GM12878 (cell line): Measurements from ENCODE around the gene SUSD6. TPM values are rescaled to one million over a fixed set of nuclear protein-coding genes. Genes with fewer than 3 reads are reported as not detected.

ENCODE experiments used
- ATAC-seq: fragments of 200-7000 bp; cut with Tn5 transposase; 3 replicates; pipeline ENCODE4 v1.9.1; 2020; ENCODE audit warnings: mild to moderate bottlenecking, moderate library complexity
- BruUV-seq: library from RNA; stranded (reverse); fragments of 400-500 nt; replicated peaks from 2 replicates; lab custom pipeline; 2021; lab: Mats Ljungman, UMichigan
- CTCF ChIA-PET: fragments of 300-600 bp; sonication (Branson Sonifier 250); formaldehyde crosslinking; extraction: SDS; loops from one replicate; lab custom pipeline; 2021; ENCODE audit warnings: inconsistent platforms; lab: Yijun Ruan, JAX
- POLR2A ChIA-PET: fragments of 350-600 bp; formaldehyde crosslinking; extraction: SDS; loops from one replicate; lab custom pipeline; 2021; ENCODE audit warnings: inconsistent platforms; lab: Charles Lee
- RAD21 ChIA-PET: fragments of 300-600 bp; sonication (Branson Sonifier 250); formaldehyde crosslinking; loops from one replicate; lab custom pipeline; 2023; ENCODE audit warnings: antibody characterized with exemption; ENCODE audit not compliant: unreplicated experiment; lab: Charles Lee
- SMC1A ChIA-PET: fragments of 300-600 bp; sonication (Branson Sonifier 250); formaldehyde crosslinking; loops from one replicate; lab custom pipeline; 2023; ENCODE audit not compliant: unreplicated experiment, uncharacterized antibody; lab: Charles Lee
- DNase-seq: peaks from one replicate; pipeline ENCODE4 v3.0.0-alpha.2; 2011; ENCODE audit warnings: low read depth, low spot score
- FAIRE-seq: peaks from 3 replicates; lab custom pipeline; 2011; peaks lifted over from hg19 to GRCh38; lab: Jason Lieb, UNC
- H2AFZ ChIP-seq: 2 replicates; pipeline ENCODE4 v1.6.0; 2011; ENCODE audit warnings: low read depth, low read length, control low read depth; ENCODE audit not compliant: control insufficient read depth
- H3K27ac ChIP-seq: 2 replicates; pipeline ENCODE4 v1.5.1; 2011; ENCODE audit warnings: control low read depth; ENCODE audit not compliant: control insufficient read depth, insufficient read depth
- H3K27me3 ChIP-seq, 2 experiments: replicated peaks in 1 of 2; 2 replicates each; pipeline versions ENCODE4 v1.6.0 to v1.6.1; 2011; ENCODE audit warnings: low read length in 1 of 2; ENCODE audit not compliant: control insufficient read depth in 2 of 2, insufficient read depth in 2 of 2
- H3K36me3 ChIP-seq, 2 experiments: 2 replicates each; pipeline ENCODE4 v1.5.1; 2011; ENCODE audit warnings: low read length in 1 of 2; ENCODE audit not compliant: control insufficient read depth in 2 of 2, insufficient read depth in 2 of 2
- H3K4me1 ChIP-seq: 2 replicates; pipeline ENCODE4 v1.6.1; 2011; ENCODE audit warnings: mild to moderate bottlenecking, low read length, moderate library complexity, mixed read lengths; ENCODE audit not compliant: control insufficient read depth, insufficient read depth
- H3K4me2 ChIP-seq: 2 replicates; pipeline ENCODE4 v1.6.0; 2011; ENCODE audit warnings: control low read depth; ENCODE audit not compliant: control insufficient read depth, insufficient read depth
- H3K4me3 ChIP-seq: fragments of 200-600 bp; sonication (generic); 2 replicates; pipeline ENCODE4 v1.5.1; 2016
- H3K79me2 ChIP-seq: 2 replicates; pipeline ENCODE4 v1.6.0; 2011; ENCODE audit warnings: low read length; ENCODE audit not compliant: control insufficient read depth, insufficient read depth
- H3K9ac ChIP-seq: 2 replicates; pipeline ENCODE4 v1.8.0; 2011; ENCODE audit warnings: low read length, control low read depth, mixed read lengths; ENCODE audit not compliant: control insufficient read depth, insufficient read depth
- H3K9me3 ChIP-seq: replicated peaks from 3 replicates; pipeline ENCODE4 v1.5.1; 2011; ENCODE audit warnings: mild to moderate bottlenecking, low read length; ENCODE audit not compliant: control insufficient read depth, insufficient read depth
- H4K20me1 ChIP-seq: 2 replicates; pipeline ENCODE4 v1.6.0; 2011; ENCODE audit not compliant: control insufficient read depth, insufficient read depth
- BHLHE40 ChIP-seq, 2 experiments: fragments of 450-650 bp in 1 of 2; IDR thresholded peaks; 2 replicates each; pipeline ENCODE4 v1.6.1; 2011 to 2017; ENCODE audit warnings: low read depth in 2 of 2, borderline replicate concordance in 1 of 2, improper control_type of control experiment in 1 of 2, low read length in 1 of 2, mild to moderate bottlenecking in 1 of 2
- CREB1 ChIP-seq: IDR thresholded peaks from 2 replicates; pipeline ENCODE4 v1.6.1; 2012; ENCODE audit warnings: low read depth, mild to moderate bottlenecking, inconsistent platforms
- CREM ChIP-seq: IDR thresholded peaks from 2 replicates; pipeline ENCODE4 v1.6.1; 2014; ENCODE audit warnings: antibody characterized with exemption, low read depth
- CTCF ChIP-seq, 3 experiments: IDR thresholded peaks in 2 of 3; conservative IDR thresholded peaks in 1 of 3; 2 replicates each; pipeline ENCODE4 v1.5.1; 2011; ENCODE audit warnings: low read depth in 3 of 3, low read length in 3 of 3, mild to moderate bottlenecking in 3 of 3, control low read depth in 2 of 3, moderate library complexity in 2 of 3, inconsistent platforms in 1 of 3, mixed read lengths in 1 of 3; ENCODE audit not compliant: control insufficient read depth in 2 of 3, insufficient read depth in 1 of 3; ENCODE audit errors: extremely low read depth in 1 of 3
- FOXM1 ChIP-seq: IDR thresholded peaks from 2 replicates; pipeline ENCODE4 v1.6.1; 2012; ENCODE audit warnings: low read depth, mild to moderate bottlenecking, inconsistent platforms, low read length, moderate library complexity
- IKZF1 ChIP-seq: fragments of 450-650 bp; conservative IDR thresholded peaks from 2 replicates; pipeline ENCODE4 v1.6.1; 2017; ENCODE audit warnings: antibody characterized with exemption, mild to moderate bottlenecking
- IRF5 ChIP-seq: fragments of 450-650 bp; IDR thresholded peaks from 2 replicates; pipeline ENCODE4 v1.6.1; 2017; ENCODE audit warnings: borderline replicate concordance
- LARP7 ChIP-seq: fragments of 450-650 bp; IDR thresholded peaks from 2 replicates; pipeline ENCODE4 v1.6.1; 2017; ENCODE audit warnings: mild to moderate bottlenecking
- MLLT1 ChIP-seq: fragments of 450-650 bp; IDR thresholded peaks from 2 replicates; pipeline ENCODE4 v1.6.1; 2016; ENCODE audit warnings: mild to moderate bottlenecking
- NFXL1 ChIP-seq: fragments of 450-650 bp; IDR thresholded peaks from 2 replicates; pipeline ENCODE4 v1.6.1; 2017; ENCODE audit warnings: antibody characterized with exemption, mild to moderate bottlenecking, borderline replicate concordance
- NFYB ChIP-seq: IDR thresholded peaks from 2 replicates; pipeline ENCODE4 v1.6.1; 2011; ENCODE audit warnings: low read depth, mild to moderate bottlenecking, low read length, improper control_type of control experiment, moderate library complexity; ENCODE audit not compliant: insufficient read depth
- PAX8 ChIP-seq: fragments of 450-650 bp; IDR thresholded peaks from 2 replicates; pipeline ENCODE4 v1.6.1; 2017; ENCODE audit warnings: mild to moderate bottlenecking, moderate library complexity
- SREBF1 ChIP-seq: IDR thresholded peaks from 2 replicates; pipeline ENCODE4 v1.6.1; 2012; ENCODE audit warnings: mild to moderate bottlenecking, low read length
- ZBED1 ChIP-seq: IDR thresholded peaks from 2 replicates; pipeline ENCODE4 v1.6.1; 2016; ENCODE audit warnings: borderline replicate concordance
- ZNF207 ChIP-seq: fragments of 450-650 bp; IDR thresholded peaks from 2 replicates; pipeline ENCODE4 v1.6.1; 2014; ENCODE audit warnings: antibody characterized with exemption, mild to moderate bottlenecking, borderline replicate concordance
- ZNF217 ChIP-seq: fragments of 450-650 bp; IDR thresholded peaks from 2 replicates; pipeline ENCODE4 v1.6.1; 2017; ENCODE audit warnings: antibody characterized with exemption, mild to moderate bottlenecking
- ZNF274 ChIP-seq: IDR thresholded peaks from one replicate; pipeline ENCODE4 v1.8.0; 2011; ENCODE audit not compliant: insufficient read length, insufficient read depth
- WGBS: methylation state at CpG from one replicate; pipeline ENCODE4 v1.1.6; 2016; ENCODE audit warnings: low lambda C conversion rate; ENCODE audit not compliant: insufficient replicate concordance, insufficient coverage; ENCODE audit errors: missing lambda C conversion rate; 5-methylcytosine and 5-hydroxymethylcytosine counted together
- in situ Hi-C: fragments of 300-500 bp; cut with MboI; formaldehyde crosslinking; loops from 9 replicates; pipeline ENCODE4 v1.14.3; 2018; ENCODE audit warnings: mixed read lengths
- intact Hi-C: fragments of 100-400 bp; cut with micrococcal nuclease; formaldehyde crosslinking; loops from one replicate; pipeline ENCODE4 v1.14.2; 2022; ENCODE audit not compliant: unreplicated experiment
- polyA plus RNA-seq, 11 experiments: library from polyadenylated mRNA; depleted of rRNA in 4 of 11; unstranded in 6 of 11; stranded (reverse) in 5 of 11; fragments of >200 nt; fragmentation: Nextera tagmentation in 4 of 11; fragmentation: Illumina TruSeq in 1 of 11; extraction: Ambion mirVana in 4 of 11; extraction: Trizol in 1 of 11; gene quantifications; 1 replicate in 1 of 11; 2 replicates in 10 of 11; pipeline versions ENCODE4 v1.2.1 to v1.2.3, GENCODE V29; 2011 to 2016; ENCODE audit warnings: inconsistent platforms in 2 of 11, missing spikeins in 2 of 11, low read depth in 1 of 11
- total RNA-seq, 4 experiments: library from RNA; depleted of rRNA in 3 of 4; stranded (reverse); fragments of >200 nt in 3 of 4; fragmentation: Illumina TruSeq in 1 of 4; extraction: Trizol in 1 of 4; gene quantifications; 2 replicates each; pipeline versions ENCODE4 v1.2.1 to v1.2.3, GENCODE V29; 2013 to 2021

The SUSD6 gene
- total and polyA plus RNA-seq, 10 of the 15 experiments (the other 5 are each of a cell fraction or from before 2014, with no cell fraction given), result 6.6 to 39.8 (median 20.2) TPM

- H3K27ac ChIP-seq, result no peak overlapping the region
- RAD21 ChIA-PET, result no interaction called here
- H3K4me3 ChIP-seq, result no peak overlapping the region
- H3K36me3 ChIP-seq, result peaks cover 13 to 32% of the 10 kb centered on the region in 2 experiments; a peak in 3 of 4 replicates
- ATAC-seq (no peak), DNase-seq (no peak), FAIRE-seq (no peak)
- no peak overlapping the region for H3K9ac ChIP-seq
- intact Hi-C loops, result no loop called here
- peaks cover 30% of the 10 kb centered on the region for H3K4me1 ChIP-seq
- no peaks in the 10 kb centered on the region for H4K20me1 ChIP-seq
- SMC1A ChIA-PET, result interaction anchor here (1.9 to 2.3 kb wide), 2 partner anchors 9 to 13 kb away, joined by 10 to 11 read pairs; no protein-coding TSS in a partner anchor
- in situ Hi-C loops, result loop anchor here (10.0 kb wide), 1 partner anchor 46 kb away; the partner anchor contains the start of gene SUSD6
- H3K9me3 ChIP-seq, result no peaks in the 10 kb centered on the region
- POLR2A ChIA-PET, result no interaction called here
- H3K27me3 ChIP-seq, result no peaks in the 10 kb centered on the region
- TF ChIP-seq IKZF1 (no peak), ZBED1 (no peak), MLLT1 (no peak), ZNF274 (no peak), CTCF (IDR thresholded peaks at IDR 0.05 in 2 of 3, conservative IDR thresholded peaks at IDR 0.05 in 1 of 3; ENCODE audit: control insufficient read depth in 2 of 3, extremely low read depth in 1 of 3, insufficient read depth in 1 of 3, low read depth in 3 of 3, low read length in 3 of 3) (no peak), IRF5 (no peak), CREM (no peak), LARP7 (no peak), BHLHE40 (IDR thresholded peaks at IDR 0.05; ENCODE audit: borderline replicate concordance in 1 of 2, low read depth in 2 of 2, low read length in 1 of 2) (no peak), SREBF1 (no peak), CREB1 (no peak), FOXM1 (no peak), PAX8 (no peak), ZNF207 (no peak), ZNF217 (no peak), NFYB (no peak), NFXL1 (no peak)
- CTCF ChIA-PET, result no interaction called here
- 47% methylated on average over 1 of the region's 1 CpG for WGBS
- H3K79me2 ChIP-seq, result peaks cover 79% of the 10 kb centered on the region
- H3K4me2 ChIP-seq, result no peak overlapping the region
- no TSS peak for BruUV-seq
- no peak overlapping the region for H2AFZ ChIP-seq
These were observed 49.8 kb downstream of the SUSD6 start for GRCh38 chr14:69661194-69661537.
